Liver (tissue), 9 donors: ENCODE measurements around the gene SLC27A6. TPM values are rescaled to one million over a fixed set of nuclear protein-coding genes. Genes with fewer than 3 reads are reported as not detected.

Source experiments
- DNase-seq: peaks from one replicate; pipeline ENCODE4 v3.0.0-alpha.2; 2017; ENCODE audit warnings: low spot score
- H3K27ac ChIP-seq, 2 donors: one replicate each; pipeline ENCODE4 v1.7.0; 2013; ENCODE audit warnings: inconsistent platforms in 2 of 2, low read length in 2 of 2, control low read depth in 1 of 2, low read depth in 1 of 2, mild to moderate bottlenecking in 1 of 2
- H3K27me3 ChIP-seq, 4 donors: one replicate each; pipeline versions ENCODE4 v1.6.1 to v1.7.0; 2013; ENCODE audit warnings: low read length in 3 of 4, inconsistent platforms in 1 of 4, mild to moderate bottlenecking in 1 of 4, moderate library complexity in 1 of 4; ENCODE audit not compliant: control insufficient read depth in 4 of 4, insufficient read depth in 4 of 4
- H3K36me3 ChIP-seq, 4 donors: one replicate each; pipeline versions ENCODE4 v1.6.1 to v1.7.0; 2013; ENCODE audit warnings: low read length in 3 of 4, mild to moderate bottlenecking in 3 of 4, low read depth in 1 of 4, moderate library complexity in 1 of 4; ENCODE audit not compliant: control insufficient read depth in 4 of 4, insufficient read depth in 3 of 4
- H3K4me1 ChIP-seq, 4 donors: one replicate each; pipeline versions ENCODE4 v1.6.1 to v1.7.0; 2013; ENCODE audit warnings: low read length in 3 of 4, mild to moderate bottlenecking in 3 of 4, moderate library complexity in 1 of 4; ENCODE audit not compliant: control insufficient read depth in 4 of 4, insufficient read depth in 4 of 4
- H3K4me3 ChIP-seq, 3 donors: one replicate each; pipeline versions ENCODE4 v1.6.1 to v1.7.0; 2013; ENCODE audit warnings: low read length in 3 of 3, control low read depth in 1 of 3, low read depth in 1 of 3, mild to moderate bottlenecking in 1 of 3
- H3K9ac ChIP-seq, 2 donors: one replicate each; pipeline ENCODE4 v1.7.0; 2013; ENCODE audit warnings: low read length in 2 of 2, mild to moderate bottlenecking in 2 of 2, moderate library complexity in 2 of 2, control low read depth in 1 of 2, low read depth in 1 of 2
- H3K9me3 ChIP-seq, 4 donors: one replicate each; pipeline versions ENCODE4 v1.6.1 to v1.7.0; 2013; ENCODE audit warnings: low read length in 3 of 4; ENCODE audit not compliant: control insufficient read depth in 4 of 4
- ATF3 ChIP-seq: IDR thresholded peaks from 2 replicates; pipeline ENCODE4 v1.6.1; 2016; ENCODE audit warnings: antibody characterized with exemption
- CTCF ChIP-seq: fragments of 150-350 bp; IDR thresholded peaks from 2 replicates; pipeline ENCODE4 v1.5.1; 2017; ENCODE audit warnings: improper control_type of control experiment, low read depth, low read length; ENCODE audit not compliant: missing input control
- EGR1 ChIP-seq, 2 donors: IDR thresholded peaks; 2 replicates each; pipeline ENCODE4 v1.6.1; 2016 to 2018; ENCODE audit warnings: antibody characterized with exemption in 2 of 2, low read depth in 2 of 2
- FOXA1 ChIP-seq: IDR thresholded peaks from 2 replicates; pipeline ENCODE4 v1.6.1; 2016; ENCODE audit warnings: antibody characterized with exemption
- FOXA2 ChIP-seq: IDR thresholded peaks from 2 replicates; pipeline ENCODE4 v1.6.1; 2016; ENCODE audit warnings: antibody characterized with exemption
- GABPA ChIP-seq, 2 donors: IDR thresholded peaks in 1 of 2; conservative IDR thresholded peaks in 1 of 2; 2 replicates each; pipeline ENCODE4 v1.6.1; 2016; ENCODE audit warnings: antibody characterized with exemption in 2 of 2, mild to moderate bottlenecking in 1 of 2, moderate library complexity in 1 of 2
- HNF4A ChIP-seq, 2 donors: conservative IDR thresholded peaks; 2 replicates each; pipeline ENCODE4 v1.6.1; 2016; ENCODE audit warnings: antibody characterized with exemption in 2 of 2, mild to moderate bottlenecking in 2 of 2
- HNF4G ChIP-seq: IDR thresholded peaks from 2 replicates; pipeline ENCODE4 v1.6.1; 2016; ENCODE audit warnings: antibody characterized with exemption
- JUND ChIP-seq, 2 donors: IDR thresholded peaks; 2 replicates each; pipeline ENCODE4 v1.6.1; 2016; ENCODE audit warnings: antibody characterized with exemption in 2 of 2
- MAX ChIP-seq: IDR thresholded peaks from 2 replicates; pipeline ENCODE4 v1.6.1; 2016; ENCODE audit warnings: antibody characterized with exemption
- NR2F2 ChIP-seq: IDR thresholded peaks from 2 replicates; pipeline ENCODE4 v1.6.1; 2016; ENCODE audit warnings: antibody characterized with exemption
- RAD21 ChIP-seq, 2 donors: IDR thresholded peaks; 2 replicates each; pipeline ENCODE4 v1.6.1; 2016; ENCODE audit warnings: antibody characterized with exemption in 2 of 2, mild to moderate bottlenecking in 2 of 2
- REST ChIP-seq: IDR thresholded peaks from 2 replicates; pipeline ENCODE4 v1.6.1; 2016; ENCODE audit warnings: antibody characterized with exemption, mild to moderate bottlenecking
- RXRA ChIP-seq, 2 donors: IDR thresholded peaks; 2 replicates each; pipeline ENCODE4 v1.6.1; 2017 to 2018; ENCODE audit warnings: antibody characterized with exemption in 2 of 2, mild to moderate bottlenecking in 1 of 2
- SP1 ChIP-seq: IDR thresholded peaks from 2 replicates; pipeline ENCODE4 v1.6.1; 2018; ENCODE audit warnings: antibody characterized with exemption, mild to moderate bottlenecking
- TAF1 ChIP-seq: conservative IDR thresholded peaks from 2 replicates; pipeline ENCODE4 v1.6.1; 2016; ENCODE audit warnings: antibody characterized with exemption, mild to moderate bottlenecking
- YY1 ChIP-seq: IDR thresholded peaks from 2 replicates; pipeline ENCODE4 v1.6.1; 2016; ENCODE audit warnings: antibody characterized with exemption, mild to moderate bottlenecking
- ZBTB33 ChIP-seq: IDR thresholded peaks from 2 replicates; pipeline ENCODE4 v1.6.1; 2016; ENCODE audit warnings: antibody characterized with exemption
- WGBS: extraction: QIAGEN DNeasy Blood & Tissue Kit; methylation state at CpG from one replicate; pipeline ENCODE4 v1.1.7; 2013; 5-methylcytosine and 5-hydroxymethylcytosine counted together
- polyA plus RNA-seq, 2 donors: library from polyadenylated mRNA; stranded (reverse) in 1 of 2; unstranded in 1 of 2; fragments of 200-250 nt in 1 of 2; fragments of >200 nt in 1 of 2; fragmentation: Nextera tagmentation in 1 of 2; extraction: Ambion mirVana in 1 of 2; gene quantifications; one replicate each; pipeline versions ENCODE4 v1.2.1 to v1.2.3, GENCODE V29; 2013 to 2015
- total RNA-seq, 2 donors: library from RNA; depleted of rRNA; stranded (reverse); fragments of >200 nt; gene quantifications; one replicate each; pipeline ENCODE4 v1.2.3, GENCODE V29; 2014
- donor health status: healthy.
- donor health status: healthy.
- donor health status: healthy.
- donor health status: healthy.
- donor health status: healthy.

Gene SLC27A6
- total and polyA plus RNA-seq, 4 donors: 0.05 TPM; not detected in 3

GRCh38 chr5:128980917-128981316 lies 15.6 kb downstream of the SLC27A6 start:
- Histone ChIP-seq H3K27me3 (peaks cover 0 to 2% (median 0%) of the 10 kb centered on the region in 4 donors), H3K9me3 (no peaks in the 10 kb centered on the region), H3K36me3 (no peaks in the 10 kb centered on the region), H3K4me1 (no peaks in the 10 kb centered on the region), H3K27ac (no peak overlapping the region), H3K9ac (no peak overlapping the region), H3K4me3 (no peak overlapping the region)
- WGBS: 71% methylated on average over 3 of the region's 3 CpGs
- TF ChIP-seq EGR1 (IDR thresholded peaks at IDR 0.05; ENCODE audit: low read depth in 2 of 2) (no peak), FOXA2 (no peak), NR2F2 (no peak), ATF3 (no peak), YY1 (no peak), GABPA (IDR thresholded peaks at IDR 0.05 in 1 of 2, conservative IDR thresholded peaks at IDR 0.05 in 1 of 2) (no peak), SP1 (no peak), RXRA (IDR thresholded peaks at IDR 0.05) (no peak), RAD21 (IDR thresholded peaks at IDR 0.05) (no peak), HNF4G (no peak), HNF4A (conservative IDR thresholded peaks at IDR 0.05) (no peak), ZBTB33 (no peak), FOXA1 (no peak), REST (no peak), TAF1 (no peak), MAX (no peak), JUND (IDR thresholded peaks at IDR 0.05) (no peak), CTCF (no peak)
- DNase-seq: no peak

GRCh38 chr5:128984480-128984879 lies 19.2 kb downstream of the SLC27A6 start:
- Histone ChIP-seq H3K36me3 (no peaks in the 10 kb centered on the region), H3K9me3 (no peaks in the 10 kb centered on the region), H3K4me3 (no peak overlapping the region), H3K4me1 (no peaks in the 10 kb centered on the region), H3K27ac (no peak overlapping the region), H3K9ac (no peak overlapping the region), H3K27me3 (no peaks in the 10 kb centered on the region)
- 61% methylated on average over 1 of the region's 1 CpG for WGBS
- TF ChIP-seq RAD21 (IDR thresholded peaks at IDR 0.05): no peak
- TF ChIP-seq REST: no peak
- TF ChIP-seq EGR1 (IDR thresholded peaks at IDR 0.05; ENCODE audit: low read depth in 2 of 2): no peak
- no peak for TF ChIP-seq HNF4A (conservative IDR thresholded peaks at IDR 0.05)
- no peak for TF ChIP-seq TAF1
- no peak for TF ChIP-seq GABPA (IDR thresholded peaks at IDR 0.05 in 1 of 2, conservative IDR thresholded peaks at IDR 0.05 in 1 of 2)
- DNase-seq: no peak
